ENCODE measurements around the gene CRYL1.

- TF ChIP-seq CTCF (IDR thresholded peaks at IDR 0.05; ENCODE audit: low read depth, low read length, poor library complexity, severe bottlenecking) (no peak), EZH2phosphoT487 (IDR thresholded peaks at IDR 0.05; ENCODE audit: borderline replicate concordance, low read length) (no peak)
These were observed 51.1 kb downstream of the CRYL1 start for GRCh38 chr13:20474515-20474914.
